ENCODE measurements around the gene TRAPPC3L. TPM values are rescaled to one million over a fixed set of nuclear protein-coding genes. Genes with fewer than 3 reads are reported as not detected.

Gene TRAPPC3L
- total and polyA plus RNA-seq, 9 of the 15 experiments (the other 6 are each of a cell fraction or from before 2014, with no cell fraction given), result not detected

GRCh38 chr6:116522896-116523295 is 22.6 kb downstream of the TRAPPC3L start:
- Histone ChIP-seq H3K36me3 (ENCODE audit: control insufficient read depth, insufficient read depth, low read length) (no peaks in the 10 kb centered on the region), H3K4me3 (no peak overlapping the region), H3K9me1 (ENCODE audit: control insufficient read depth, insufficient read depth, low read length) (no peaks in the 10 kb centered on the region), H4K20me1 (replicated peaks; ENCODE audit: control insufficient read depth, insufficient read depth, low read length) (no peaks in the 10 kb centered on the region), H3K9me3 (replicated peaks; ENCODE audit: control insufficient read depth, insufficient read depth, low read depth, low read length) (no peaks in the 10 kb centered on the region), H3K27me3 (ENCODE audit: control insufficient read depth in 2 of 2, insufficient read depth in 2 of 2, low read length in 2 of 2) (no peaks in the 10 kb centered on the region), H3K4me2 (ENCODE audit: insufficient read depth, low read length) (no peak overlapping the region), H3K9ac (ENCODE audit: insufficient read depth in 1 of 2, low read depth in 2 of 2, low read length in 2 of 2) (no peak overlapping the region), H3K27ac (ENCODE audit: extremely low read depth, low read depth, low read length) (no peak overlapping the region), H2AFZ (ENCODE audit: low read depth, low read length) (peak overlapping the region; percentile 33; the same call in 1 of the 2 replicates), H3K4me1 (replicated peaks in 1 of 2; ENCODE audit: control insufficient read depth in 2 of 2, insufficient read depth in 2 of 2, low read length in 2 of 2) (peaks cover 0 to 2% of the 10 kb centered on the region in 2 experiments; a peak in 1 of 5 replicates), H3K79me2 (ENCODE audit: control insufficient read depth, insufficient read depth, low read length) (no peaks in the 10 kb centered on the region)
- WGBS (ENCODE audit: insufficient coverage, low coverage, missing lambda C conversion rate), result 11% methylated on average over 2 of the region's 2 CpGs
- no peak for TF ChIP-seq TRIM28 (IDR thresholded peaks at IDR 0.05)
- no peak for TF ChIP-seq KLF10 (CRISPR knock-in tag; IDR thresholded peaks at IDR 0.05)
- no peak for TF ChIP-seq MCM2 (IDR thresholded peaks at IDR 0.05; ENCODE audit: low read depth)
- TF ChIP-seq HDGF (IDR thresholded peaks at IDR 0.05), result no peak
- TF ChIP-seq HNRNPH1 (optimal IDR thresholded peaks at IDR 0.05; ENCODE audit: low read depth, low read length), result no peak
- no peak for TF ChIP-seq MYBL2 (IDR thresholded peaks at IDR 0.05; ENCODE audit: low read depth)
- no peak for TF ChIP-seq MYBL2 (CRISPR knock-in tag; IDR thresholded peaks at IDR 0.05; ENCODE audit: borderline replicate concordance)
- no peak for TF ChIP-seq MTA2 (IDR thresholded peaks at IDR 0.05; ENCODE audit: low read depth)
- no peak for TF ChIP-seq HOXB6 (CRISPR knock-in tag; IDR thresholded peaks at IDR 0.05; ENCODE audit: borderline replicate concordance)
- no peak for TF ChIP-seq NCOA6 (IDR thresholded peaks at IDR 0.05)
- no peak for TF ChIP-seq NUFIP1 (IDR thresholded peaks at IDR 0.05; ENCODE audit: partially characterized antibody)
- no peak for TF ChIP-seq SNAPC5 (CRISPR knock-in tag; IDR thresholded peaks at IDR 0.05)
- no peak for TF ChIP-seq BRF1 (IDR thresholded peaks at IDR 0.05; ENCODE audit: borderline replicate concordance, extremely low read depth, insufficient read length)
- no peak for TF ChIP-seq KDM1A (IDR thresholded peaks at IDR 0.05)
- no peak for TF ChIP-seq ZNF143 (CRISPR knock-in tag; IDR thresholded peaks at IDR 0.05)
- TF ChIP-seq ATF3 (IDR thresholded peaks at IDR 0.05), result no peak
- TF ChIP-seq ATF3 (CRISPR knock-in tag; conservative IDR thresholded peaks at IDR 0.05), result no peak
- TF ChIP-seq E2F5 (CRISPR knock-in tag; IDR thresholded peaks at IDR 0.05), result no peak
- TF ChIP-seq TCFL5 (CRISPR knock-in tag; conservative IDR thresholded peaks at IDR 0.05), result no peak
- no peak for TF ChIP-seq SOX6 (IDR thresholded peaks at IDR 0.05)
- TF ChIP-seq ZNF24 (IDR thresholded peaks at IDR 0.05), result no peak
- POLR2A ChIA-PET, result interaction anchor here (1.0 to 1.4 kb wide), 3 partner anchors 8 to 11 kb away, joined by 3 to 6 read pairs (median 4); partner anchors contain the start of gene CALHM5
- in situ Hi-C loops (cut with MboI), result no loop called here
- ATAC-seq (peak; percentile 65), FAIRE-seq (no peak), DNase-seq (ENCODE audit: extremely low read depth in 1 of 4, low spot score in 3 of 4) (no peak)
- intact Hi-C loops (cut with micrococcal nuclease), result no loop called here
- CTCF ChIA-PET (ENCODE audit: low intra/inter-chr PET ratio), result no interaction called here
- BruUV-seq (replicated peaks), result no TSS peak
